Activated CD4-positive, CD25-positive, alpha-beta regulatory T cell treated with anti-CD3 and anti-CD28 coated beads, Interleukin-2, amount 50 U/mL, for 24 hours (primary cell): ENCODE data around the gene LIPG.

Source experiments
- ATAC-seq, 2 donors: fragments of 150-1000 bp; cut with Tn5 transposase; one replicate each; pipeline ENCODE4 v1.10.0; 2021; ENCODE audit warnings: mild to moderate bottlenecking in 1 of 2, moderate library complexity in 1 of 2

LIPG gene

DNA sequence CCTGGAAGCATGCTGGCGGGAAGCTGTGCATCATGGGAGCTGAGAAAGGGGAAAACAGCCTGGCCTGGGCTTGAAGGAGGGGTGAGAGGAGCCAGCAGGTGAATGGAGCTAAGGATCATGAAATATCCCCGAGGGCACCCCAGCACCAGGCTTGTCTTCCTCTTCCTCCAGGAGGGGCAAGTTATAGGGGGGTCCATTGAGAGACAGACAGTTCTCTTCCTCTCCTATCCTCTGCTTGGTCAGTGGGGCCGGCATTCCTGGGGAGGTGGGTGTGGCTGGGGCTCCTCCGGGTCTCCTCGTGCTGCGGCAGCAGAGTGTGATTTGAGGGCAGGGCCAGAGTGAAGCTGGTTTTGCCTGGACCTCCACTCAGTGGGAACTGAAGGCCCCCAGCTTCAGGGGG lies 78.9 kb downstream of the LIPG start:
- ATAC-seq, result no peak

DNA sequence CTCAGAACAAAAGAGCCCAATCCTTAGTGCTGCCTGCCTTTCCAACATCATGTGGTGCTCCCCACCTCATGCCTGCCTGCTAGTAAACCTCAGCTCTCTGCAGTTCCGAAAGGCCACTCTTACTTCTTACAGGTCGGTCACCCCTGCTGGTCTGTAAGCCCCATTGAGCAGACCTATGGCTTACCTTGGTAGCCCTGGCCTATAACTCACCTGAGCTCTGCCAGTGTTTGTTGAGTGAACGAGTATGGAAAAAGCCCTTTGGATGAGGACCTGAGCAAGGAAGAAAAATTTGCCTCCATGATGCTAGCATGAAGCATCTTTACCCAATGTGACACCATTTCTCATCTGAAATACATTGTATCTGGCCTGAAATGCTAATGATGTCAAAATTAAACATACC lies 83.3 kb downstream of the LIPG start:
- no peak for ATAC-seq

DNA sequence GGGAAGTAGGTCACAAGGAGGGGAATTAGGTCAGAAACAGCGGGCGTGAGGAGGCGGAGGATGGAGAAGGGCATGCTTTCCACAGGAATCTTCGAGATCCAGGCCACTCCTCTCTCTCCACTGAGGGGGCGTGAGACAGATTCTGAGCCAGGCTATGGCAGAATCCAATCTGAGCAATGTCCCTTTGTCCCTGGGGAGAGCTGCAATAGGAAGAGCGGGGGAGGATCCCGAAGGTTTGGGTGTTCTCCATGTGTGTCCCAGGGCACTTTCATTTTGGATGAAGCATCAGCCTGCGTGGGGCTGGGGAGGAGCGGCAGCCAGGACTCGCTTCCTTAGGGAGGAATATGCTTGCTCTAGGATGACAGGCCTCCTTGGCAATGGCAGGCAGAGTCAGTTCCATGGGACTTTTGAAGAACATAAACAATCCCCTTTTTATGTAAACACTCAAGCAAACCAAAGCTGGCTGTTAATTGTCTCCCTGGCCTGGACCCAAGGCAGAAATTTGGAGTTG lies 84.0 kb downstream of the LIPG start:
- no peak for ATAC-seq

DNA sequence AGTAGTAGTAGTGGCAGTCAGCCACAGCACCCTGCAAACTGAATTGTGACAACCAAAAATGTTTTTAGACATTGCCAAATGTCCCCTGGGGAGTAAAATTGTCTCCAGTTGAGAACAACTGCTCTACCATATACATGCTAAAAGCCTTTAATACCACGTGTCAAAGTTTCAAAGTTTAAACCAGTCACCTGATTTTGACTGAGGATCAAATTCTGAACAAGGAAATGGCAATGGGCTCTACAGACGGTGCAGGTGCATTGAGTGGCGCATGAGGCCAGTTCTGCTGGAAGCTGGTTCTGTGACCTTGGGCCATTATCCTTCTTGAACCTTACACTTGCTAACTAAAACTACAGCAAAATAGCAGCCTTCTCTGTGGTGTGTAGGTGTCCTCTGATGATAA lies 85.0 kb downstream of the LIPG start:
- ATAC-seq, result no peak

DNA sequence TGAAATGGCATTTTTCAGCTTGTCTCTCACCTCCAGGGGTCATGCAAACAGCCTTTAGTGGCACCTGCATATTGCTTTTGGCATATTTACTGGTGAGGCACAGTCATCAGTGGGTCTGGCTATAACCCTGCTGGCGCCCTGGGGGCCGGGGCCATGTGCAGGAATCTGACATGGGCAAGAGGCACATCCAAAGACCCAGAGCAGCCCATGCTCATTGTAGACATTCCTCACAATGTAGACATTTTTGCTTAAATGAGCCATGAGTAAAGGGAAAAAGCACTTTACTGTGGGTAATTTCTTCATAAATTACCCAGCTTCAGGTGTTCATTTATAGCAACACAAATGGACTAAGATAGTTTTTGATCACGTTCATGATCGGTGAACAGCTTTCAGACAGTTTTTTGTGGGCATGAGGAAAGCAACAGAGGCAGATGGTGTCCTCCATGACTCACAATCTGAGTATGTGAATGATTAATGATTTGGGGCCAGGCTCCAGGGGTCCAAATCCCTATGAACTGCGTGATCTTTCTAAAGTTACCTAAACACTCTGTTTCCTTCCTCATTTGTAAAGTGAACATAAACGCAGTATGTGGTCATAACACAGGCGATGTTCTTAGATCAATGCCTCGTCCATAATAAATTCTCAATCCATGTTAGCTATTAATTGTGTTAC lies 85.8 kb downstream of the LIPG start:
- ATAC-seq, result no peak

DNA sequence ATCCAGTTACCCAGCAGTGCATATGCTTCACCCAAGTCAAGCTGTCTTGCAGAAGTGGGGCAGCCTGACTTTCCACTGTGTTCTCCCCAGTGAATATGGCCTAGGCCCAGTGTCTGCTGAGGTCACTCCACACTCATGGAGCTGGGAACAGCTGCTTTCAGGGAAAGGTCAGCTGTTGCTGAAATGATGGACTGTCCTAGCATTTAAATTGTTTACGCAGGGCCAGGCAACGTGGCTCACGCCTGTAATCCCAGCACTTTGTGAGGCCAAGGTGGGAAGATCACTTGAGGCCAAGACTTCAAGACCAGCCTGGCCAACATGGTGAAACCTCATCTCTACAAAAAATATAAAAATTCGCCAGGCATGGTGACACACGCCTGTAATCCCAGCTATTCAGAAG lies 86.5 kb downstream of the LIPG start:
- ATAC-seq, result no peak
